GM15510 (cell line): ENCODE results near the gene MORN4.

Experiments
- POLR2A ChIP-seq: IDR thresholded peaks from 3 replicates; pipeline ENCODE4 v1.6.1; 2011; ENCODE audit warnings: borderline replicate concordance; ENCODE audit not compliant: insufficient read length; ENCODE audit errors: extremely low read depth

Gene MORN4

DNA sequence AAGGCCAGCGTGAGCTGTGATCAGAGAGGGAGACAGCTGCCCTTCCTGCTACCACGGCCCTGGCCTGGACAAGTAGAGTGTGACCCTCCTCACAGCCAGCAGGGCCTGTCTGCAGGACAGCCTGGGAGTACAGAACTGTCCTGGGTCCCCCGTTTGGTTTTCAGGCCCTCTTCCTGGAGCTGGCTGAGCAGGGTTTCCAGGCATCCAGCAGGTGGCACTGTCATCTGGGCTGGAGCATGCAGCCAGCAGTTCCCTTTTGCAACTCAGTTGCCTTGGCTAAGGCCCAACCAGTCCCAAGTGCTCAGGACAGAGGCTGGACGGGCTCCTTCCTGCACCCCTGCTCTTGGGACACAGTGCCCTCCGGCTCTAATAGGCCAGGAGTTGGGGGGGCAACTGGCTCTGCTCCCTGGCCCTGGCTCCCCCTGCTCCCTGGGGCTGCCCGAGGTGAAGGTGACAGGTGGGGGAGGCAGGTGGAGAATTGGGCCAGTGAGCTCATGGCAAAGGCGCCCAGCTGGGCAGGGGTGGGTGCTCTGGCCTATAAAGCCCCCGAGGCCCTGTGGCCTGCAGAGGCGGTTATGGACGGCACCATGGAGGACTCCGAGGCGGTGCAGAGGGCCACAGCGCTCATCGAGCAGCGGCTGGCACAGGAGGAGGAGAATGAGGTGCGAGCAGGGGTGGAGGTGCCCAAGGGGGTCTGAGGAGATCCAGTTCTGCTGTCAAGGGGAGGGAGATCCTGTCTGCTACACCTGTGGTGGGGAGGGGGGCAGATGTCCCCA, 60.9 kb downstream of the MORN4 start, which contains the start of gene ANKRD2:
ANKRD2 (plus strand) TSS at position 566 of the 776 bp plus-strand sequence; CDS start at position 576, 10 bp downstream.
- TF ChIP-seq POLR2A = no peak

DNA sequence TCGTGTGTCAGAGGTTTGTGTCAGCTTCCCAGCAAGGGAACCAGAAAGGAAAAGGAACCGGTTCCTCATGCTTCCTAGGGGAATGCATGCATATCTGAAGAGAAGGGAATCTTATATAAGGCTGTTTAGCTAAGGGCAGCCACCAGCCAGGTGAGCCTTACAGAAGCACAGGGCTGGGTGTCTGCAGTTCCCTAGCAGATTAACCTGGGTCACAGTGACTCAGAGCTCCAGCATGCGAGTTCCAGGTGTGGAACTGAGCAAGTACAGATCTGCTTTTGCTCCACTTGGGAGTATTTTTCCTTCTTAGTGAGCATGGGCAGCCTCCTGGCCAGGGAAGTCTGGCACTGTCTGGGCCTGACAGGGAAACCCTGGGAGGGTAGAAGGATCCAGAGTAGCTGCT, 61.7 kb downstream of the MORN4 start:
- TF ChIP-seq POLR2A = no peak

DNA sequence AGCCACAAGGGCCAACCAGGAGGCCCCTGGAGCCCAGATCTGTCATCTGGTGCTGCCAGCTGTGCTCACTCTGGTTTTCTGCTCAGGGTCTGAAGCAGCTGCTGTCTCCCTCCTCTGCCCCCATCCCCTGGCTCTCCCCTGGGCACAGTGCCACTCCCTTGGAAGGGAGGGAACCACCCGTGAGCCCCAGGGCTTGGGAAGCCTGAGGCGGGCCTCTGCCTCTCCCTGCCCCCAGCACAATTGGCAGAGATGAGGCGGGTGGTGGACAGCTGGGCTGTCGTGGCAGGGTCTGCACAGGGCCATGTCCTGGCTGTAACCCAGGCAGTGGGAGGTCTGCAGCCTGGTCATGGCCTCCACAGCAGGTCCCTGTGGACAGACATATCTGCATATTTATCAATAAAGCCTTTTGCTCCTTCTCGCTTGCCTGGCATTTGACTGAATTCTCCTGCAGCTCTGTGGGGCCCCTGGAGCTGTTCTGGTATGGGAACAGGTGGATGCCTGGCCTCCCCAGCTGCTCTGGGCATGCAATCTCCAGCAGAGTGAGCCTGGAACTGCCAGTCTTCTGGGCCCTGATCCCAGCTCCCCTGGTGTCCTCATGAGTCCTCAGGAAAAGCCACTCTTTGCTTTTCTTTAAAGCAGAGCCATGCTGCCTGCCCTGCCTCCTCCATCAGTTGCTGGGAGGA, 62.4 kb downstream of the MORN4 start:
- no peak for TF ChIP-seq POLR2A

DNA sequence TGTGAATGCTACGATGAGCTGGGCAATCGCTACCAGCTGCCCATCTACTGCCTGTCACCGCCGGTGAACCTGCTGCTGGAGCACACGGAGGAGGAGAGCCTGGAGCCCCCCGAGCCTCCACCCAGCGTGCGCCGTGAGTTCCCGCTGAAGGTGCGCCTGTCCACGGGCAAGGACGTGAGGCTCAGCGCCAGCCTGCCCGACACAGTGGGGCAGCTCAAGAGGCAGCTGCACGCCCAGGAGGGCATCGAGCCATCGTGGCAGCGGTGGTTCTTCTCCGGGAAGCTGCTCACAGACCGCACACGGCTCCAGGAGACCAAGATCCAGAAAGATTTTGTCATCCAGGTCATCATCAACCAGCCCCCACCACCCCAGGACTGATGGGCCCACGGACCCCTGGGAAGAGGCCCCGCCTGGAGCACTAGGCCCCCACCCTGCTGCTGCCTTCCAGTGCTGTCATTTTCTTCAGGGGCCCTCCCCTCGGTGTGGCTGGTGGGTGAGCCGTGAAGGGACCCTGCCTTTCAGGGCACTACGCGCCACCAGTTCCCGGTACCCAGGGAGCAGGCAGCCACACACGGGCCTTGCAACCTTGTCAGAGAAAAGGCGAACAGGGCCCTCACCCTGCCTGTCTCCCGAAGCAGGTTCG, 63.0 kb downstream of the MORN4 start:
- no peak for TF ChIP-seq POLR2A

DNA sequence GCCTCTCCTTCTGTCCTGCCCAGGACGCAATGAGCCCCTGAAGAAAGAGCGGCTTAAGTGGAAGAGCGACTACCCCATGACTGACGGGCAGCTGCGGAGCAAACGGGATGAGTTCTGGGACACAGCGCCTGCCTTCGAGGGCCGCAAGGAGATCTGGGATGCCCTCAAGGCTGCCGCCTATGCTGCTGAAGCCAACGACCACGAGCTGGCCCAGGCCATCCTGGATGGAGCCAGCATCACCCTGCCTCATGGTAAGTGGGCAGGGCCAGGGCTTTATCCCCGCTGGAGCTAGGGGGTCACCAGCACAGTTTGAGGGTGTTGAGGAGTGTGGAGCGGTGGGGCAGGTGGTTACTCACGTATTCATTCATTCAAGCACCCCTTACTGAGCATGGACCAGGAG, 65.4 kb downstream of the MORN4 start:
- no peak for TF ChIP-seq POLR2A

DNA sequence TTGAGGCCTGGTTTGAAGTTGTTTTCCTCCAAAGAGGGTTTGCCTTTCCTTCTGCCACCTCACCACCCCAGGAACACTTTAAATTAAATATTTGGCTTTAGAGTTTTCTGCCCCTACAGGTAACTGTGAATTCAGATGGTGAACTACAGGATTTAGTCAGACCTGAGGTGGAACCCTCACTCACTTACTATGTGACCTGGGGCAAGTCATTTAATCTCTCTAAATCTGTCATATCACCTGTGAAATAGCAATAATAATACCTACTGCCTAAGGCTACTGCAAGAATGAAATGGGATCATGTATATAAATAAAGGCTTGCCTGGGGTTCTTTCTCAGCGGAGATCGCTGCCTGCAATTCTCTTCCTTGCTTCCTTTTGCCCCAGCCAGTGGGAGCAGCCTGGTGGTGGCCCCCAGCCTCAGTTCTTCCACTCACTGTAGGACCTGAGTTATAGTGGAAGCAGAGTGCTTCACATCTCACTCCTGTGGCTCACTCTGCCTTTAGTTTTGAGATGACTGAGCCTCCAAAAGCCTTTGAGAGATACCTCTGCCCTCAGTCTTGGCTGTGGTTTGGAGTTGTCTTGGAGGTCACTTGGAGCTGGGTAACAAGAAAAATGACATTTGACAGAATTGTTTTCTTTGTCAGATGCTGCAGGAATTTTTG, 66.8 kb downstream of the MORN4 start:
- no peak for TF ChIP-seq POLR2A

DNA sequence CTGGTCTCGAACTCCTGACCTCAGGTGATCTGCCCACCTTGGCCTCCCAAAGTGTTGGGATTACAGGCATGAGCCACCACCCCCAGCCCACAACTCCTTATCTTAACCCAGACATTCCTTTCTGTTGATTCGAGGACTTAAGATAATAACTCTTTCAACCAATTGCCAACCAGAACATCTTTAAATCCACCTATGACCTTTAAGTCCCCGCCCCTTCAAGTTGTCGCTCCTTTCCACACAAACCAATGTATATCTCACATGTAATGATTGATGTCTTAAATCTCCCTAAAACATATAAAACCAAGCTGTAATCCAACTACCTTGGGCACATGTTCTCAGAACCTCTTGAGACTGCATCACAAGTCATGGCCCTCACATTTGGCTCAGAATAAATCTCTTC, 68.5 kb downstream of the MORN4 start:
- TF ChIP-seq POLR2A = no peak
